ENCODE data around the gene ANKIB1.

- no peak for TF ChIP-seq CTCF (IDR thresholded peaks at IDR 0.05)
- TF ChIP-seq POLR2AphosphoS5 (IDR thresholded peaks at IDR 0.05), result no peak
- no peak for TF ChIP-seq EP300 (IDR thresholded peaks at IDR 0.05)
- no peak for TF ChIP-seq POLR2A (IDR thresholded peaks at IDR 0.05)
Observed at GRCh38 chr7:92242972-92243371, 2.8 kb upstream of the ANKIB1 start.
